ENCODE measurements around the gene KLF13. TPM values are rescaled to one million over a fixed set of nuclear protein-coding genes. Genes with fewer than 3 reads are reported as not detected.

The KLF13 gene
- total RNA-seq, 2 experiments from 2014 or later, result 163 to 175 TPM

- no peak for TF ChIP-seq CTCF (IDR thresholded peaks at IDR 0.05)
- Mint-ChIP-seq H3K36me3 (ENCODE audit: low read depth) (no peaks in the 10 kb centered on the region), H3K4me1 (ENCODE audit: low read depth) (peaks cover 49% of the 10 kb centered on the region), H3K4me3 (no peak overlapping the region), H3K27ac (no peak overlapping the region), H3K9me3 (no peaks in the 10 kb centered on the region), H3K27me3 (no peaks in the 10 kb centered on the region)
- intact Hi-C loops (cut with micrococcal nuclease), result no loop called here
- ChIA-PET CTCF (no interaction called here), POLR2A (interaction anchor here (0.6 to 0.9 kb wide), 2 partner anchors 17 kb away, joined by 3 to 4 read pairs; no protein-coding TSS in a partner anchor)
- DNase-seq (no peak), ATAC-seq (no peak)
These were observed 20.7 kb upstream of the KLF13 start for GRCh38 chr15:31305796-31306425.

GRCh38 chr15:31306426-31307269 lies 20.0 kb upstream of the KLF13 start:
- H3K36me3 Mint-ChIP-seq (ENCODE audit: low read depth), result no peaks in the 10 kb centered on the region
- H3K4me3 Mint-ChIP-seq, result no peak overlapping the region
- CTCF ChIA-PET, result no interaction called here
- H3K9me3 Mint-ChIP-seq, result no peaks in the 10 kb centered on the region
- intact Hi-C loops (cut with micrococcal nuclease), result no loop called here
- DNase-seq, result no peak
- H3K27ac Mint-ChIP-seq, result no peak overlapping the region
- no peaks in the 10 kb centered on the region for H3K27me3 Mint-ChIP-seq
- POLR2A ChIA-PET, result interaction anchor here (0.6 to 0.9 kb wide), 2 partner anchors 17 to 18 kb away, joined by 3 to 4 read pairs; no protein-coding TSS in a partner anchor
- H3K4me1 Mint-ChIP-seq (ENCODE audit: low read depth), result peaks cover 49% of the 10 kb centered on the region
- TF ChIP-seq CTCF (IDR thresholded peaks at IDR 0.05), result no peak
- no peak for ATAC-seq

- CTCF ChIA-PET, result no interaction called here
- peaks cover 47% of the 10 kb centered on the region for H3K4me1 Mint-ChIP-seq (ENCODE audit: low read depth)
These were observed 19.1 kb upstream of the KLF13 start for GRCh38 chr15:31307270-31308184.

GRCh38 chr15:31308185-31308639 lies 18.4 kb upstream of the KLF13 start:
- peak; percentile 66 for DNase-seq
- CTCF ChIA-PET, result interaction anchor here (1.1 kb wide), 1 partner anchor 127 kb away, joined by 3 read pairs; no protein-coding TSS in a partner anchor
- Mint-ChIP-seq H3K36me3 (ENCODE audit: low read depth) (no peaks in the 10 kb centered on the region), H3K9me3 (peaks cover 3% of the 10 kb centered on the region), H3K27ac (no peak overlapping the region), H3K4me3 (no peak overlapping the region), H3K27me3 (no peaks in the 10 kb centered on the region), H3K4me1 (ENCODE audit: low read depth) (peaks cover 40% of the 10 kb centered on the region)
- POLR2A ChIA-PET, result no interaction called here
- intact Hi-C loops (cut with micrococcal nuclease), result no loop called here
- no peak for TF ChIP-seq CTCF (IDR thresholded peaks at IDR 0.05)
- peak; percentile 90 for ATAC-seq

More at GRCh38 chr15:31307270-31308184, 19.1 kb upstream of the KLF13 start:
- TF ChIP-seq CTCF (IDR thresholded peaks at IDR 0.05), result no peak
- no peaks in the 10 kb centered on the region for H3K9me3 Mint-ChIP-seq
- H3K27me3 Mint-ChIP-seq, result no peaks in the 10 kb centered on the region
- no peak overlapping the region for H3K4me3 Mint-ChIP-seq
- no peak overlapping the region for H3K27ac Mint-ChIP-seq
- no peaks in the 10 kb centered on the region for H3K36me3 Mint-ChIP-seq (ENCODE audit: low read depth)
- DNase-seq (no peak), ATAC-seq (no peak)
- POLR2A ChIA-PET, result no interaction called here
- intact Hi-C loops (cut with micrococcal nuclease), result no loop called here
